IMR-90 (cell line): ENCODE measurements around the gene DCC. TPM values are rescaled to one million over a fixed set of nuclear protein-coding genes. Genes with fewer than 3 reads are reported as not detected.

ENCODE experiments used
- ATAC-seq: fragments of 200-7000 bp; cut with Tn5 transposase; 2 replicates; pipeline ENCODE4 v1.9.1; 2020; ENCODE audit warnings: low read depth, mild to moderate bottlenecking, moderate library complexity
- BruUV-seq: library from RNA; stranded (reverse); fragments of 400-500 nt; replicated peaks from 2 replicates; lab custom pipeline; 2021; lab: Mats Ljungman, UMichigan
- CTCF ChIA-PET: fragments of 300-600 bp; formaldehyde crosslinking; extraction: SDS; loops from one replicate; lab custom pipeline; 2021; ENCODE audit warnings: antibody characterized with exemption; lab: Yijun Ruan, JAX
- POLR2A ChIA-PET: fragments of 300-600 bp; sonication (Branson Sonifier 250); formaldehyde crosslinking; loops from one replicate; lab custom pipeline; 2022; ENCODE audit warnings: antibody characterized with exemption; ENCODE audit not compliant: unreplicated experiment; lab: Charles Lee
- DNase-seq: peaks from one replicate; pipeline ENCODE4 v3.0.0; 2013
- H2AFZ ChIP-seq: replicated peaks from 2 replicates; pipeline ENCODE3; 2013; ENCODE audit warnings: low read length, mild to moderate bottlenecking; ENCODE audit not compliant: poor library complexity
- H2AK5ac ChIP-seq: 2 replicates; pipeline ENCODE4 v1.6.1; 2013; ENCODE audit warnings: low read depth, low read length, inconsistent platforms
- H2AK9ac ChIP-seq: replicated peaks from 2 replicates; pipeline ENCODE3; 2013; ENCODE audit warnings: mild to moderate bottlenecking, low read depth, low read length, moderate library complexity; ENCODE audit not compliant: poor library complexity
- H2BK120ac ChIP-seq: 2 replicates; pipeline ENCODE4 v1.6.1; 2013; ENCODE audit warnings: low read depth, low read length, inconsistent platforms
- H2BK15ac ChIP-seq: 3 replicates; pipeline ENCODE4 v1.6.1; 2013; ENCODE audit warnings: low read depth, low read length, inconsistent platforms
- H2BK20ac ChIP-seq: 2 replicates; pipeline ENCODE4 v1.6.1; 2013; ENCODE audit warnings: low read depth, mild to moderate bottlenecking, inconsistent platforms, low read length, moderate library complexity
- H2BK5ac ChIP-seq: 2 replicates; pipeline ENCODE4 v1.6.1; 2013; ENCODE audit warnings: mild to moderate bottlenecking, low read depth, low read length, inconsistent platforms; ENCODE audit not compliant: poor library complexity, severe bottlenecking
- H3K14ac ChIP-seq: replicated peaks from 2 replicates; pipeline ENCODE4 v1.6.1; 2013; ENCODE audit warnings: low read depth, low read length, inconsistent platforms
- H3K18ac ChIP-seq: 2 replicates; pipeline ENCODE4 v1.6.1; 2013; ENCODE audit warnings: low read depth, low read length, control low read depth
- H3K23ac ChIP-seq: 2 replicates; pipeline ENCODE4 v1.6.1; 2013; ENCODE audit warnings: low read depth, low read length, inconsistent platforms
- H3K27ac ChIP-seq: 2 replicates; pipeline ENCODE4 v1.5.1; 2013; ENCODE audit warnings: mild to moderate bottlenecking, control low read depth, low read length; ENCODE audit not compliant: insufficient read depth
- H3K27me3 ChIP-seq: 2 replicates; pipeline ENCODE4 v1.6.1; 2013; ENCODE audit warnings: low read length; ENCODE audit not compliant: control insufficient read depth, insufficient read depth
- H3K36me3 ChIP-seq: 2 replicates; pipeline ENCODE4 v1.6.1; 2013; ENCODE audit warnings: low read length, mixed read lengths; ENCODE audit not compliant: control insufficient read depth, insufficient read depth
- H3K4ac ChIP-seq: 2 replicates; pipeline ENCODE4 v1.6.1; 2013; ENCODE audit warnings: low read depth, low read length, inconsistent platforms
- H3K4me1 ChIP-seq: 2 replicates; pipeline ENCODE4 v1.6.1; 2013; ENCODE audit warnings: low read length, mixed read lengths; ENCODE audit not compliant: control insufficient read depth, insufficient read depth
- H3K4me2 ChIP-seq: 2 replicates; pipeline ENCODE4 v1.6.1; 2013; ENCODE audit warnings: low read depth, mild to moderate bottlenecking, control low read depth, low read length, moderate library complexity
- H3K4me3 ChIP-seq: 2 replicates; pipeline ENCODE4 v1.5.1; 2013; ENCODE audit warnings: low read depth, mild to moderate bottlenecking, control low read depth, low read length, moderate library complexity; ENCODE audit not compliant: insufficient read depth
- H3K56ac ChIP-seq: 2 replicates; pipeline ENCODE4 v1.6.1; 2013; ENCODE audit warnings: low read length, inconsistent platforms; ENCODE audit not compliant: insufficient read depth; ENCODE audit errors: extremely low read depth
- H3K79me1 ChIP-seq, 2 experiments: 2 replicates each; pipeline ENCODE4 v1.6.1; 2013; ENCODE audit warnings: low read length in 2 of 2, inconsistent platforms in 1 of 2, low read depth in 1 of 2
- H3K9ac ChIP-seq: 2 replicates; pipeline ENCODE4 v1.6.1; 2013; ENCODE audit warnings: low read depth, low read length, control low read depth
- H3K9me1 ChIP-seq: 2 replicates; pipeline ENCODE4 v1.6.1; 2013; ENCODE audit warnings: low read length, inconsistent platforms; ENCODE audit not compliant: insufficient read depth
- H3K9me3 ChIP-seq: 2 replicates; pipeline ENCODE4 v1.6.1; 2013; ENCODE audit warnings: low read length; ENCODE audit not compliant: control insufficient read depth, insufficient read depth
- H4K20me1 ChIP-seq: 2 replicates; pipeline ENCODE4 v1.6.1; 2013; ENCODE audit warnings: low read length, inconsistent platforms; ENCODE audit not compliant: insufficient read depth
- H4K5ac ChIP-seq: 2 replicates; pipeline ENCODE4 v1.6.1; 2013; ENCODE audit warnings: mild to moderate bottlenecking, low read depth, low read length, control low read depth
- H4K8ac ChIP-seq, 2 experiments: 2 replicates each; pipeline ENCODE4 v1.6.1; 2013; ENCODE audit warnings: low read depth in 2 of 2, low read length in 2 of 2, control low read depth in 1 of 2, inconsistent platforms in 1 of 2
- H4K91ac ChIP-seq: 2 replicates; pipeline ENCODE4 v1.6.1; 2013; ENCODE audit warnings: low read depth, low read length, inconsistent platforms; ENCODE audit not compliant: insufficient read depth
- BHLHE40 ChIP-seq: fragments of 150-350 bp; IDR thresholded peaks from 2 replicates; pipeline ENCODE4 v1.6.1; 2016; ENCODE audit warnings: mild to moderate bottlenecking, low read depth, low read length
- CEBPB ChIP-seq: IDR thresholded peaks from 2 replicates; pipeline ENCODE4 v1.6.1; 2012; ENCODE audit warnings: low read depth, low read length, improper control_type of control experiment
- CHD1 ChIP-seq: IDR thresholded peaks from 2 replicates; pipeline ENCODE4 v1.6.1; 2012; ENCODE audit warnings: low read depth, low read length, improper control_type of control experiment
- FOS ChIP-seq: fragments of 150-350 bp; IDR thresholded peaks from 2 replicates; pipeline ENCODE4 v1.6.1; 2016; ENCODE audit warnings: low read depth, low read length
- MAFK ChIP-seq: IDR thresholded peaks from 2 replicates; pipeline ENCODE4 v1.6.1; 2012; ENCODE audit warnings: low read depth, low read length, improper control_type of control experiment
- MAZ ChIP-seq: IDR thresholded peaks from 2 replicates; pipeline ENCODE4 v1.6.1; 2012; ENCODE audit warnings: low read depth, mild to moderate bottlenecking, low read length, improper control_type of control experiment, moderate library complexity, borderline replicate concordance
- MXI1 ChIP-seq: IDR thresholded peaks from 2 replicates; pipeline ENCODE4 v1.6.1; 2012; ENCODE audit warnings: low read depth, mild to moderate bottlenecking, low read length, moderate library complexity, borderline replicate concordance
- NFE2L2 ChIP-seq: fragments of 150-350 bp; IDR thresholded peaks from 2 replicates; pipeline ENCODE4 v1.6.1; 2016; ENCODE audit warnings: low read depth, mild to moderate bottlenecking, low read length
- POLR2A ChIP-seq: IDR thresholded peaks from 2 replicates; pipeline ENCODE4 v1.6.1; 2012; ENCODE audit warnings: mild to moderate bottlenecking, low read depth, low read length
- RAD21 ChIP-seq: IDR thresholded peaks from 2 replicates; pipeline ENCODE4 v1.6.1; 2012; ENCODE audit warnings: low read length, improper control_type of control experiment
- RCOR1 ChIP-seq: IDR thresholded peaks from 2 replicates; pipeline ENCODE4 v1.6.1; 2012; ENCODE audit warnings: mild to moderate bottlenecking, low read length, improper control_type of control experiment; ENCODE audit not compliant: insufficient replicate concordance
- RFX5 ChIP-seq: IDR thresholded peaks from 2 replicates; pipeline ENCODE4 v1.8.0; 2012; ENCODE audit warnings: low read depth, mild to moderate bottlenecking, low read length, moderate library complexity
- SMC3 ChIP-seq: fragments of 150-350 bp; IDR thresholded peaks from 2 replicates; pipeline ENCODE4 v1.6.1; 2016; ENCODE audit warnings: low read depth, mild to moderate bottlenecking, antibody characterized with exemption, low read length, moderate library complexity
- WGBS, 2 experiments: methylation state at CpG; one replicate each; pipeline versions ENCODE4 v1.1.5 to v1.1.7; 2013; ENCODE audit warnings: missing lambda C conversion rate in 2 of 2; ENCODE audit not compliant: insufficient read length in 1 of 2; ENCODE audit errors: extremely low coverage in 2 of 2; 5-methylcytosine and 5-hydroxymethylcytosine counted together
- dilution Hi-C: fragments of 300-500 bp; cut with HindIII; formaldehyde crosslinking; loops from one replicate; pipeline ENCODE4 v1.14.3; 2018; ENCODE audit warnings: low sequenced_read_pairs; ENCODE audit not compliant: unreplicated experiment
- in situ Hi-C: fragments of 300-500 bp; cut with MboI; formaldehyde crosslinking; loops from 3 replicates; pipeline ENCODE4 v1.14.3; 2019; ENCODE audit warnings: low sequenced_read_pairs, inconsistent platforms, mixed read lengths
- intact Hi-C: fragments of 100-400 bp; cut with micrococcal nuclease; formaldehyde crosslinking; loops from 2 replicates; pipeline ENCODE4 v1.10.0; 2022
- polyA plus RNA-seq, 3 experiments: library from polyadenylated mRNA; depleted of rRNA; stranded (reverse); fragments of >200 nt; gene quantifications; 2 replicates each; pipeline ENCODE4 v1.2.3, GENCODE V29; 2012; ENCODE audit warnings: low replicate concordance in 1 of 3
- total RNA-seq: library from RNA; depleted of rRNA; stranded (reverse); fragments of >200 nt; gene quantifications from 2 replicates; pipeline ENCODE4 v1.2.3, GENCODE V29; 2012
- TF ChIP-seq, protein P1 (sequence below): fragments of 150-350 bp; IDR thresholded peaks from 2 replicates; pipeline ENCODE4 v1.6.1; 2017; ENCODE audit warnings: mild to moderate bottlenecking, antibody characterized with exemption, low read length, low read depth
- TF ChIP-seq, protein P2 (sequence below): conservative IDR thresholded peaks from 2 replicates; pipeline ENCODE4 v1.5.1; 2012; ENCODE audit warnings: mild to moderate bottlenecking, low read depth, low read length, improper control_type of control experiment

The DCC gene
- total and polyA plus RNA-seq, 2 of the 4 experiments (the other 2 are of a cell fraction): 0.31 to 0.54 TPM

DNA sequence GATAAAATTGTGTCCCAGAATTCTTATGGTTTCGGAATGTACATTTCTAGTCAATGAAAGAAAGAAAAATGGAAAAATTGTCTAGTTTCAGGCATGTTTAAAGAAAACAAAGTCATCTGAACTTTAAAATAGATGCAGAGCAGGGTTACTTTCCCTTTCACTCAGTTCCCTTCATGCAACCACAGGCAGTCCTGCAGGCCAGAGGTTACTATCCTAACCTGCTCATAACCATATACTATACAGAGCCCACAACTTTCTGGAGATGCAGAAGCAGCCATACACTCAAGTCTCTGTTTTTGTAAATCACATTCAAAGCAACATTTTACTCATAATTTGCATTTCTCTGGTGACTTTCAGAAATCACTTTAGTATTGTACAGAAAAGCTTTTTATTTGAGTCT, 1194.2 kb downstream of the DCC start:
- H2BK20ac ChIP-seq: no peak overlapping the region
- H2AFZ ChIP-seq: no peak overlapping the region
- H2AK5ac ChIP-seq: no peak overlapping the region
- no peak overlapping the region for H3K27ac ChIP-seq
- H3K9me3 ChIP-seq: peaks cover 4% of the 10 kb centered on the region; the same call in 1 of the 2 replicates
- no peak overlapping the region for H3K23ac ChIP-seq
- H3K79me1 ChIP-seq: no peaks in the 10 kb centered on the region
- no peak overlapping the region for H3K4me2 ChIP-seq
- intact Hi-C loops: no loop called here
- BruUV-seq: no TSS peak
- no peak overlapping the region for H3K4ac ChIP-seq
- no peak overlapping the region for H3K9ac ChIP-seq
- ChIA-PET CTCF (no interaction called here), POLR2A (no interaction called here)
- no peak for ATAC-seq
- no peak overlapping the region for H2BK5ac ChIP-seq
- H4K20me1 ChIP-seq: no peaks in the 10 kb centered on the region
- no peak overlapping the region for H4K5ac ChIP-seq
- WGBS, 2 experiments: no CpG with 5 or more reads among the region's 1 CpG
- no peak overlapping the region for H2BK120ac ChIP-seq
- no peaks in the 10 kb centered on the region for H3K9me1 ChIP-seq
- no peaks in the 10 kb centered on the region for H3K27me3 ChIP-seq
- H3K4me1 ChIP-seq: no peaks in the 10 kb centered on the region
- no peak for TF ChIP-seq RFX5
- TF ChIP-seq MAFK: no peak
- no peak for TF ChIP-seq RAD21
- no peak for TF ChIP-seq CEBPB
- no peak for TF ChIP-seq FOS
- no peak for TF ChIP-seq RCOR1
- TF ChIP-seq CHD1: no peak
- no peak for TF ChIP-seq BHLHE40
- TF ChIP-seq SMC3: no peak
- TF ChIP-seq, protein P1, sequence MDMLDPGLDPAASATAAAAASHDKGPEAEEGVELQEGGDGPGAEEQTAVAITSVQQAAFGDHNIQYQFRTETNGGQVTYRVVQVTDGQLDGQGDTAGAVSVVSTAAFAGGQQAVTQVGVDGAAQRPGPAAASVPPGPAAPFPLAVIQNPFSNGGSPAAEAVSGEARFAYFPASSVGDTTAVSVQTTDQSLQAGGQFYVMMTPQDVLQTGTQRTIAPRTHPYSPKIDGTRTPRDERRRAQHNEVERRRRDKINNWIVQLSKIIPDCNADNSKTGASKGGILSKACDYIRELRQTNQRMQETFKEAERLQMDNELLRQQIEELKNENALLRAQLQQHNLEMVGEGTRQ: no peak
- no peak for TF ChIP-seq POLR2A
- TF ChIP-seq MAZ: no peak
- TF ChIP-seq, protein P2, sequence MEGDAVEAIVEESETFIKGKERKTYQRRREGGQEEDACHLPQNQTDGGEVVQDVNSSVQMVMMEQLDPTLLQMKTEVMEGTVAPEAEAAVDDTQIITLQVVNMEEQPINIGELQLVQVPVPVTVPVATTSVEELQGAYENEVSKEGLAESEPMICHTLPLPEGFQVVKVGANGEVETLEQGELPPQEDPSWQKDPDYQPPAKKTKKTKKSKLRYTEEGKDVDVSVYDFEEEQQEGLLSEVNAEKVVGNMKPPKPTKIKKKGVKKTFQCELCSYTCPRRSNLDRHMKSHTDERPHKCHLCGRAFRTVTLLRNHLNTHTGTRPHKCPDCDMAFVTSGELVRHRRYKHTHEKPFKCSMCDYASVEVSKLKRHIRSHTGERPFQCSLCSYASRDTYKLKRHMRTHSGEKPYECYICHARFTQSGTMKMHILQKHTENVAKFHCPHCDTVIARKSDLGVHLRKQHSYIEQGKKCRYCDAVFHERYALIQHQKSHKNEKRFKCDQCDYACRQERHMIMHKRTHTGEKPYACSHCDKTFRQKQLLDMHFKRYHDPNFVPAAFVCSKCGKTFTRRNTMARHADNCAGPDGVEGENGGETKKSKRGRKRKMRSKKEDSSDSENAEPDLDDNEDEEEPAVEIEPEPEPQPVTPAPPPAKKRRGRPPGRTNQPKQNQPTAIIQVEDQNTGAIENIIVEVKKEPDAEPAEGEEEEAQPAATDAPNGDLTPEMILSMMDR: no peak
- no peak for TF ChIP-seq NFE2L2
- no peak for TF ChIP-seq MXI1
- no peak overlapping the region for H3K56ac ChIP-seq
- DNase-seq: no peak
- no peak overlapping the region for H4K91ac ChIP-seq
- no peak overlapping the region for H2AK9ac ChIP-seq
- dilution Hi-C loops: no loop called here
- in situ Hi-C loops: no loop called here
- no peak overlapping the region for H3K18ac ChIP-seq
- no peak overlapping the region for H4K8ac ChIP-seq
- no peak overlapping the region for H3K4me3 ChIP-seq
- H3K36me3 ChIP-seq: no peaks in the 10 kb centered on the region
- no peak overlapping the region for H3K14ac ChIP-seq
- H2BK15ac ChIP-seq: no peak overlapping the region
